ENCODE results near the gene FXR2.

GRCh38 chr17:7631398-7632380, 17.0 kb upstream of the FXR2 start:
- TF ChIP-seq CTCF (conservative IDR thresholded peaks at IDR 0.05 in 1 of 2, IDR thresholded peaks at IDR 0.05 in 1 of 2; ENCODE audit: low read depth in 1 of 2, low read length in 2 of 2) (no peak), EZH2 (IDR thresholded peaks at IDR 0.05; ENCODE audit: low read length, missing control alignments) (no peak)
